Transverse colon (tissue), 4 donors: ENCODE measurements around the gene MOB3C.
"Not testable (repeated sequence)": the region's sequence is repeated elsewhere in the genome, so short reads cannot be mapped to it uniquely, and the experiment has no call there.

Experiments used
- POLR2A ChIP-seq: fragments of 450-650 bp; IDR thresholded peaks from one replicate; pipeline ENCODE4 v1.6.1; 2016; ENCODE audit warnings: antibody characterized with exemption, mild to moderate bottlenecking, moderate library complexity
- POLR2AphosphoS5 ChIP-seq, 3 donors: sonication (generic); formaldehyde crosslinking; IDR thresholded peaks; one replicate each; pipeline ENCODE4 v1.6.1; 2016; ENCODE audit warnings: antibody characterized with exemption in 3 of 3
- TF ChIP-seq, protein P1 (sequence below), 5 experiments: fragments of 200-600 bp in 3 of 5; fragments of 450-650 bp in 2 of 5; sonication (generic) in 3 of 5; IDR thresholded peaks; 1 replicate in 2 of 5; 2 replicates in 3 of 5; pipeline ENCODE4 v1.5.1; 2016 to 2017; ENCODE audit warnings: antibody characterized with exemption in 5 of 5, inconsistent platforms in 3 of 5, mild to moderate bottlenecking in 2 of 5, moderate library complexity in 1 of 5

DNA sequence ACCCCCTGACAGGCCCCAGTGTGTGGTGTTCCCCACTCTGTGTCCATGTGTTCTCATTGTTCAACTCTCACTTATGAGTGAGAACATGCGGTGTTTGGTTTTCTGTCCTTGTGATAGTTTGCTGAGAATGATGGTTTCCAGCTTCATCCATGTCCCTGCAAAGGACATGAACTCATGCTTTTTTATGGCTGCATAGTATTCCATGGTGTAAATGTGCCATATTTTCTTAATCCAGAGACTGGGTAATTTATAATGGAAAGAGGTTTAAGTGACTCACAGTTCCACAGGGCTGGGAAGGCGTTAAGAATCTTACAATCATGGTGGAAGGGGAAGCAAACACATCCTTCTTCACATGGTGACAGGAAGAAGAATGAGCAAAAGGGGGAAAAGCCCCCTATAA, 38.1 kb upstream of the MOB3C start:
- not testable (repeated sequence) for TF ChIP-seq POLR2A; POLR2AphosphoS5 (IDR thresholded peaks at IDR 0.05)
- TF ChIP-seq, protein P1, sequence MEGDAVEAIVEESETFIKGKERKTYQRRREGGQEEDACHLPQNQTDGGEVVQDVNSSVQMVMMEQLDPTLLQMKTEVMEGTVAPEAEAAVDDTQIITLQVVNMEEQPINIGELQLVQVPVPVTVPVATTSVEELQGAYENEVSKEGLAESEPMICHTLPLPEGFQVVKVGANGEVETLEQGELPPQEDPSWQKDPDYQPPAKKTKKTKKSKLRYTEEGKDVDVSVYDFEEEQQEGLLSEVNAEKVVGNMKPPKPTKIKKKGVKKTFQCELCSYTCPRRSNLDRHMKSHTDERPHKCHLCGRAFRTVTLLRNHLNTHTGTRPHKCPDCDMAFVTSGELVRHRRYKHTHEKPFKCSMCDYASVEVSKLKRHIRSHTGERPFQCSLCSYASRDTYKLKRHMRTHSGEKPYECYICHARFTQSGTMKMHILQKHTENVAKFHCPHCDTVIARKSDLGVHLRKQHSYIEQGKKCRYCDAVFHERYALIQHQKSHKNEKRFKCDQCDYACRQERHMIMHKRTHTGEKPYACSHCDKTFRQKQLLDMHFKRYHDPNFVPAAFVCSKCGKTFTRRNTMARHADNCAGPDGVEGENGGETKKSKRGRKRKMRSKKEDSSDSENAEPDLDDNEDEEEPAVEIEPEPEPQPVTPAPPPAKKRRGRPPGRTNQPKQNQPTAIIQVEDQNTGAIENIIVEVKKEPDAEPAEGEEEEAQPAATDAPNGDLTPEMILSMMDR (IDR thresholded peaks at IDR 0.05): not testable (repeated sequence)
